Mononuclear cell (primary cell): ENCODE data around the gene PRR30. TPM values are rescaled to one million over a fixed set of nuclear protein-coding genes. Genes with fewer than 3 reads are reported as not detected.

Experiments
- H3K27me3 ChIP-seq: 2 replicates; pipeline ENCODE4 v1.6.0; 2011; ENCODE audit warnings: low read length, control low read depth; ENCODE audit not compliant: insufficient read depth
- H3K4me1 ChIP-seq: 2 replicates; pipeline ENCODE4 v1.5.1; 2011; ENCODE audit warnings: mild to moderate bottlenecking, low read length, control low read depth; ENCODE audit not compliant: insufficient read depth
- H3K4me3 ChIP-seq: 2 replicates; pipeline ENCODE4 v1.5.1; 2011; ENCODE audit warnings: mild to moderate bottlenecking, low read length, moderate library complexity
- H3K9me3 ChIP-seq: 2 replicates; pipeline ENCODE4 v1.5.1; 2011; ENCODE audit warnings: low read depth, mild to moderate bottlenecking, control low read depth, low read length
- total RNA-seq: library from RNA; depleted of rRNA; stranded (reverse); fragments of >200 nt; gene quantifications from one replicate; pipeline ENCODE4 v1.2.3, GENCODE V29; 2012

Gene PRR30
- total RNA-seq, 1 donor = not detected

GRCh38 chr2:27164960-27165763, 26.0 kb upstream of the PRR30 start:
- no peaks in the 10 kb centered on the region for H3K27me3 ChIP-seq
- peaks cover 3% of the 10 kb centered on the region for H3K4me1 ChIP-seq
- no peaks in the 10 kb centered on the region for H3K9me3 ChIP-seq
- H3K4me3 ChIP-seq = no peak overlapping the region

GRCh38 chr2:27162151-27163121, 23.2 kb upstream of the PRR30 start:
- Histone ChIP-seq H3K4me1 (no peaks in the 10 kb centered on the region), H3K27me3 (no peaks in the 10 kb centered on the region), H3K9me3 (no peaks in the 10 kb centered on the region), H3K4me3 (no peak overlapping the region)

DNA sequence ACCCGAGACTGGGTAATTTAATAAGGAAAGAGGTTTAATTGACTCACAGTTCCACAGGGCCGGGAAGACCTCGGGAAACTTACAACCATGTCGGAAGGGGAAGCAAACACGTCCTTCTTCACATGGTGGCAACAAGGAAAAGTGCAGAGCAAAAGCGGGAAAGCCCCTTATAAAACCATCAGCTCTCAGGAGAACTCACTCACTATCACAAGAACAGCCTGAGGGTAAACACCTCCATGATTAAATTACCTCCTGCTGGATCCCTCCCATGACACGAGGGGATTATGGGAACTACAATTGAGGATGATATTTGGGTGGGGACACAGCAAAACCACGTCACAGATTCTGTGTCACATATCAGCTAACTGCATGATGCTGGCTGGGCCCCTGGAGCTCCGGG, 21.0 kb upstream of the PRR30 start:
- no peak overlapping the region for H3K4me3 ChIP-seq
- no peaks in the 10 kb centered on the region for H3K4me1 ChIP-seq
- no peaks in the 10 kb centered on the region for H3K9me3 ChIP-seq
- H3K27me3 ChIP-seq = no peaks in the 10 kb centered on the region

GRCh38 chr2:27159271-27159670, 20.1 kb upstream of the PRR30 start:
- H3K9me3 ChIP-seq = no peaks in the 10 kb centered on the region
- H3K4me3 ChIP-seq = no peak overlapping the region
- no peaks in the 10 kb centered on the region for H3K27me3 ChIP-seq
- H3K4me1 ChIP-seq = no peaks in the 10 kb centered on the region

- no peaks in the 10 kb centered on the region for H3K9me3 ChIP-seq
- no peaks in the 10 kb centered on the region for H3K4me1 ChIP-seq
- no peaks in the 10 kb centered on the region for H3K27me3 ChIP-seq
- H3K4me3 ChIP-seq = no peak overlapping the region
Observed at GRCh38 chr2:27158468-27158867, 19.3 kb upstream of the PRR30 start.

DNA sequence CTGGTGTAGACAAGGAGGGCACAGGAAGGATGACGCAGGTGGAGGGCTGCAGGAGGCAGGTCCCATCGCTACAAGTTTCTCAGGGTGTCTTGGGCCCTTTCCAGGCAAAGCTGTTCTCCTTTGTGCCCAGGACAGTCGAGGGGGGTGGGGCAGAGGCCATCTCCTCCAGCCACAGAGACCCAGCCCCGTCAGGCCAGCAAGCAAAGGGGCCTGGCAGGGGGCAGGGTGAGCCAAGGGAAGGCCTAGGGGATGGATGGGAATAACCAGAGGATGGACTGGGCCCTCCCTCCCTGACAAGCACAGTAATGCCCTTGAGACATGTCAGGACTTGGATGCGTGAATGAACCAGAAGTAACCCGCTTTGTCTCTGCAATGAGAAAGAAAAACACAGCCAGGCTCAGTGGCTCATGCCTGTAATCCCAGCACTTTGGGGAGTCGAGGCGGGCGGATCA, 15.9 kb upstream of the PRR30 start:
- Histone ChIP-seq H3K27me3 (no peaks in the 10 kb centered on the region), H3K9me3 (no peaks in the 10 kb centered on the region), H3K4me1 (no peaks in the 10 kb centered on the region), H3K4me3 (no peak overlapping the region)

- H3K4me3 ChIP-seq = no peak overlapping the region
- no peaks in the 10 kb centered on the region for H3K27me3 ChIP-seq
- no peaks in the 10 kb centered on the region for H3K4me1 ChIP-seq
- H3K9me3 ChIP-seq = no peaks in the 10 kb centered on the region
Observed at GRCh38 chr2:27154488-27154887, 15.3 kb upstream of the PRR30 start.

DNA sequence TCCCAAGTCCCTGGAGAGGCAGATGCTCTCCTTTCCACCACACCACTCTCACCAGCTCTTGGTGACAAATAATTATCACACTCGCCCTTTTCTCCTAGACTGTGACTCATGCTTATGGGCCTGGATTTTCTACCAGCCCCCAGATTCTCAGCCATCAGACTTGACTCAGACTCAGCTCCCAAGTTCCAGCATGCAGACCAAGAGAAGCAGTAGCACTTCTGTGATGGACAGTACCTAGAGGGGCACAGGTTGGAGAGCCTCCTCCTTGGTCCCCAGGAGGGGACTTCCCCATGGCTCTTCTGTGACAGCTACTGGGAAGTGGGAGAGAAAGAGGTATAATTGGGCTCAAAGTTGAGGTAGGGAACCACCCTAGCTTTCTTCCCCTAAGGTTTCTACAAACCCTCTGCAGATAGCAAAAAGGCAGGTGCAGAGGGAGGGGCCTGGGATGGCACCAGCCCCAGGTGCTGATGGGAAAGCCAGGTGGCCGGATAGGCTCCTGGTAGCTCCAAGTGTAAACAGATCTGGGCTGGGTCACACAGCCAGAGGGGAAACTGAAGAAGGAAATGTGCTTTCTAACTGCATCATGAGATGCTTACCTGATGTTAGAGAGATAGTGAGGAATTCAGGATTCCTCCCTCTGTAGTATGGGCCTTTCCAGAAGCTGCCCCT, 13.7 kb upstream of the PRR30 start:
- H3K4me1 ChIP-seq = no peaks in the 10 kb centered on the region
- no peaks in the 10 kb centered on the region for H3K9me3 ChIP-seq
- H3K4me3 ChIP-seq = no peak overlapping the region
- H3K27me3 ChIP-seq = no peaks in the 10 kb centered on the region

GRCh38 chr2:27152102-27152795, 13.0 kb upstream of the PRR30 start:
- H3K4me3 ChIP-seq = no peak overlapping the region
- H3K9me3 ChIP-seq = no peaks in the 10 kb centered on the region

DNA sequence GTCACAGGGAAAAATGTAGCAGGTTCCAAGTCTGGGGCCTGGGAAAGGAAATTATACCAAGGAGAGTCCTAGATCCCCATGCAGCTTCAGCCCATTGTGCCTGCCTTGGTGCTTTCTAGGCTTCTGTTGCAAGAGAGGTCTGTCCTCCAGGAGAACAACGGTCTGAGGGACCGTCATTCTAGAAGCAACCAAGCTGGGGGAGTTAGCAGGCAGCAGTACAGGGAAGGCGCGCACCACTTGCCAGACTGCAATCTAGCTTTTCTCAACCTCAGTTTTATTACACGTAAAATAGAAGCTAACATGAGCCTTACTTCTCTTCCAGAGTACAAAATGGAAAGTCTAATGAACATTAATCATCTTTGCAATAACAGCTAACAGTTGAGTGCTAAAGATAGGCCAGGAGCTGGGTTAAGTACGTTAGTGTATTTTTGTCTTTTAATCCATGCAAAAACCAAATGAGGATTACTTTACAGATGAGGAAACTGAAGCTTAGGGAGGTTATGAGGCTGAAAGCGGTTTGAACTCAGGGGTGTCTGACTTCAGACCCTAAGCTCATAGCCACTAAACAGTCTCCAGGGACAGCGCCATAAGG, 11.5 kb upstream of the PRR30 start:
- Histone ChIP-seq H3K9me3 (no peaks in the 10 kb centered on the region), H3K27me3 (no peaks in the 10 kb centered on the region), H3K4me1 (no peaks in the 10 kb centered on the region), H3K4me3 (no peak overlapping the region)

More at GRCh38 chr2:27152102-27152795, 13.0 kb upstream of the PRR30 start:
- no peaks in the 10 kb centered on the region for H3K4me1 ChIP-seq
- no peaks in the 10 kb centered on the region for H3K27me3 ChIP-seq

DNA sequence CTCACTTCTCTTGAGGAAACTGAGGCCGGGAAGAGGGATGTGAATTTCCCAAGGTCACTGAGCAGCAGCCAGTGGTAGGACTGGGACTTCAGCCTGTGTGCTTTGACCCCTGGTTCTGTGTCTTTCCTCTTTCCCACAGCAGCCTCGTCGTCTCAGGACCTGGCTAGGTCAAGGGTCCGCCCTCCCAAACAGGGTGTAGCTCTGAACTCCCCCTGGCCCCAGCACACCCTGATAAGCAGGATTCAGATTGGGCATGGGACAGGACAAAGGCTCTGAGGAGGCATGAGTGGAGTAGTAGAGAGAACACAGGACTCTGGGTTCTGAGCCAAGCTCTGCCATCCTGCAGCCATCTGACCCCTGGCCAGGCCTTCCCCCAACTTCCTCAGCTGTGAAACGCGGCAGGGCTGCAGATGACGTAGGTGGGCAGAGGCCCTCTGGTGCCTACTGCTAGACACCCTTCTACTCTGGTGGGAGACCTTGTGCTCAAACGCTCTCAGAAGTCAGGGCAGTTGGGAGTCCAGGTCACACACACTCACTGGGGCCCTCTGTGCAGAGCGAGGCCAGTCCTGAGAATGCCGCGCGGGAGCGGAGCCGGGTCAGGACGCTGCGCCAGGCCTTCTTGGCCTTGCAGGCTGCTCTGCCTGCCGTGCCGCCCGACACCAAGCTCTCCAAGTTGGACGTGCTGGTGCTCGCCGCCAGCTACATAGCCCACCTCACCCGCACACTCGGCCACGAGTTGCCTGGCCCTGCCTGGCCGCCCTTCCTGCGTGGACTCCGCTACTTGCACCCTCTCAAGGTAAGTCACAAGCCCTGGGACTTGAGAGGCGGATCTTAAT, 10.6 kb upstream of the PRR30 start:
- Histone ChIP-seq H3K27me3 (no peaks in the 10 kb centered on the region), H3K4me3 (no peak overlapping the region), H3K9me3 (no peaks in the 10 kb centered on the region), H3K4me1 (no peaks in the 10 kb centered on the region)

DNA sequence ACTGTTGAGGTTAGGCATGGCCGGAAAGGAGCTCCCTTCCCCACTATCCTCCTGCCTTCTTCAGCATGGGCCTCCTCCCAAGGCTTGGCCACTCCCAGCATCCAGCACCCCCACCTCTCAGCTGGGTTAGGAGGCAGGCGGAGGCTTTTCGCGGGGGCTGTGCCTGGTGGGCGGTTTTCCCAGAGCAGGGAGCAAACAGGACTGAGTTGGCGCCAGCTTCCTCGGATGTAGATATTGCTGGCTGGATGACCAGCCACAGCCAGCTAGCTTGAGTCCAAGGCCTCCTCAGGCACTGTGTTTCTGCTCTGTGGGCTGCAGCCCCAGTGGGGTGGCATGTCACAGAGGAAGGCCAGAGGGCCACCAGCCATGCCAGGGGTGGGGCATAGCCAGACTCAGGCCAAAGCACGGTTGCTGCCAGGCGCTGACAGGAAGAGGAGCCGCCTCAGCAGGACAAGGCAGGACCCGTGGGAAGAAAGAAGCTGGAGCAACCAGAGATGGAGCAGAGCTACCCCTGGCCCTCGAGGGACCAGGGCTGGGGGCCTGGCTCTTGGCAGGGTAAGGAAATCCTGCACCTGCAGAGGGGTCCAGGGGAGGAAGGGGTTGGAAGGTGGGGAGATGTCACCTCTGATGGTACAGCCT, 9.7 kb upstream of the PRR30 start, which contains the start of gene TCF23:
Gene TCF23 (plus strand): TSS at position 204 of the 639 bp plus-strand sequence. CDS start 130 bp downstream, at position 334.
- H3K4me1 ChIP-seq = no peaks in the 10 kb centered on the region

GRCh38 chr2:27147935-27148334, 8.7 kb upstream of the PRR30 start:
- H3K4me1 ChIP-seq = no peaks in the 10 kb centered on the region
- H3K9me3 ChIP-seq = no peaks in the 10 kb centered on the region
- no peaks in the 10 kb centered on the region for H3K27me3 ChIP-seq
- no peak overlapping the region for H3K4me3 ChIP-seq

More for the DNA sequence above, 9.7 kb upstream of the PRR30 start, which contains the start of gene TCF23:
- Histone ChIP-seq H3K9me3 (no peaks in the 10 kb centered on the region), H3K4me3 (no peak within 1 kb of the TSS), H3K27me3 (no peaks in the 10 kb centered on the region)
